Endothelial cell of umbilical vein (primary cell): ENCODE measurements around the gene TMEM119. TPM values are rescaled to one million over a fixed set of nuclear protein-coding genes. Genes with fewer than 3 reads are reported as not detected.

Source experiments
- BruUV-seq: library from RNA; stranded (reverse); fragments of 400-500 nt; replicated peaks from 2 replicates; lab custom pipeline; 2021; lab: Mats Ljungman, UMichigan
- CTCF ChIA-PET: fragments of 300-600, 350-600 bp; sonication (Branson Sonifier 250); formaldehyde crosslinking; loops from one replicate; lab custom pipeline; 2021; ENCODE audit warnings: antibody characterized with exemption, inconsistent platforms; lab: Charles Lee
- POLR2A ChIA-PET: fragments of 300-600, 350-600 bp; sonication (Branson Sonifier 250); formaldehyde crosslinking; loops from one replicate; lab custom pipeline; 2021; ENCODE audit warnings: antibody characterized with exemption, inconsistent platforms; lab: Charles Lee
- DNase-seq: peaks from one replicate; pipeline ENCODE4 v3.0.0-alpha.2; 2011; ENCODE audit warnings: low read depth, low spot score
- FAIRE-seq: peaks from 2 replicates; lab custom pipeline; 2011; peaks lifted over from hg19 to GRCh38; lab: Jason Lieb, UNC
- H2AFZ ChIP-seq: 2 replicates; pipeline ENCODE4 v1.6.0; 2012; ENCODE audit warnings: low read depth, low read length, control low read depth, inconsistent platforms
- H3K27ac ChIP-seq: 2 replicates; pipeline ENCODE4 v1.5.1; 2011; ENCODE audit warnings: low read depth, mild to moderate bottlenecking, control low read depth, low read length, moderate library complexity; ENCODE audit not compliant: insufficient read depth
- H3K27me3 ChIP-seq, 2 experiments: 2 replicates each; pipeline versions ENCODE4 v1.6.0 to v1.6.1; 2011; ENCODE audit warnings: low read length in 2 of 2, mixed read lengths in 1 of 2; ENCODE audit not compliant: control insufficient read depth in 2 of 2, insufficient read depth in 2 of 2
- H3K36me3 ChIP-seq, 2 experiments: 2 replicates in 1 of 2; 3 replicates in 1 of 2; pipeline ENCODE4 v1.5.1; 2011; ENCODE audit warnings: low read length in 2 of 2, mild to moderate bottlenecking in 1 of 2, moderate library complexity in 1 of 2; ENCODE audit not compliant: control insufficient read depth in 2 of 2, insufficient read depth in 2 of 2; ENCODE audit errors: extremely low read depth in 1 of 2
- H3K4me1 ChIP-seq: 3 replicates; pipeline ENCODE4 v1.5.1; 2011; ENCODE audit warnings: mild to moderate bottlenecking, low read length; ENCODE audit not compliant: control insufficient read depth, insufficient read depth; ENCODE audit errors: extremely low read depth
- H3K4me2 ChIP-seq: 2 replicates; pipeline ENCODE4 v1.6.1; 2011; ENCODE audit warnings: low read length, control low read depth, mixed read lengths; ENCODE audit not compliant: insufficient read depth
- H3K4me3 ChIP-seq, 3 experiments: fragments of 200-600 bp in 1 of 3; sonication (generic), shearing (Covaris generic) in 1 of 3; replicated peaks in 1 of 3; 2 replicates each; pipeline ENCODE4 v1.5.1; 2011 to 2016; ENCODE audit warnings: control low read depth in 3 of 3, low read length in 3 of 3, mild to moderate bottlenecking in 2 of 3, inconsistent platforms in 1 of 3, low read depth in 1 of 3, moderate library complexity in 1 of 3; ENCODE audit not compliant: insufficient read depth in 1 of 3
- H3K79me2 ChIP-seq: 2 replicates; pipeline ENCODE4 v1.6.0; 2012; ENCODE audit warnings: low read length, inconsistent platforms; ENCODE audit not compliant: control insufficient read depth, insufficient read depth
- H3K9ac ChIP-seq: replicated peaks from 2 replicates; pipeline ENCODE3; 2011; ENCODE audit warnings: low read length, control low read depth; ENCODE audit not compliant: insufficient read depth; ENCODE audit errors: extremely low read depth
- H3K9me1 ChIP-seq: replicated peaks from 3 replicates; pipeline ENCODE4 v1.6.0; 2011; ENCODE audit warnings: mild to moderate bottlenecking, low read length; ENCODE audit not compliant: control insufficient read depth, insufficient read depth; ENCODE audit errors: extremely low read depth
- H3K9me3 ChIP-seq: replicated peaks from 2 replicates; pipeline ENCODE4 v1.5.1; 2012; ENCODE audit warnings: low read length, inconsistent platforms; ENCODE audit not compliant: control insufficient read depth, insufficient read depth
- H4K20me1 ChIP-seq: replicated peaks from 2 replicates; pipeline ENCODE3; 2011; ENCODE audit warnings: mild to moderate bottlenecking, low read length; ENCODE audit not compliant: control insufficient read depth, insufficient read depth; ENCODE audit errors: extremely low read depth
- EZH2 ChIP-seq: IDR thresholded peaks from 2 replicates; pipeline ENCODE4 v1.6.1; 2012; ENCODE audit warnings: borderline replicate concordance, low read depth, mild to moderate bottlenecking, moderate library complexity, low read length, inconsistent platforms; ENCODE audit not compliant: severe bottlenecking
- FOS ChIP-seq: IDR thresholded peaks from 2 replicates; pipeline ENCODE4 v1.6.1; 2011; ENCODE audit warnings: mild to moderate bottlenecking, low read length, moderate library complexity, borderline replicate concordance; ENCODE audit not compliant: insufficient read depth
- GATA2 ChIP-seq: IDR thresholded peaks from 2 replicates; pipeline ENCODE4 v1.7.0; 2011; ENCODE audit warnings: low read depth, mild to moderate bottlenecking, moderate library complexity, mixed read lengths, low read length; ENCODE audit not compliant: insufficient read length, insufficient read depth
- JUN ChIP-seq: IDR thresholded peaks from 2 replicates; pipeline ENCODE4 v1.6.1; 2011; ENCODE audit warnings: borderline replicate concordance, low read depth; ENCODE audit not compliant: insufficient read length, insufficient read depth
- MYC ChIP-seq: IDR thresholded peaks from one replicate; pipeline ENCODE4 v1.6.1; 2011; ENCODE audit warnings: mild to moderate bottlenecking, low read depth, low read length
- POLR2A ChIP-seq: IDR thresholded peaks from 2 replicates; pipeline ENCODE4 v1.6.1; 2012; ENCODE audit warnings: low read depth, mild to moderate bottlenecking, control low read depth, low read length
- POLR2AphosphoS5 ChIP-seq: IDR thresholded peaks from 2 replicates; pipeline ENCODE4 v1.6.1; 2012; ENCODE audit warnings: low read depth, mild to moderate bottlenecking, control low read depth, low read length, moderate library complexity; ENCODE audit not compliant: insufficient read depth
- dilution Hi-C: fragments of 300-500 bp; cut with MboI; formaldehyde crosslinking; loops from one replicate; pipeline ENCODE4 v1.15.0; 2019; ENCODE audit warnings: low sequenced_read_pairs; ENCODE audit not compliant: extremely low pct_ligation_motif_present
- intact Hi-C: fragments of 100-400 bp; cut with micrococcal nuclease; formaldehyde crosslinking; loops from one replicate; pipeline ENCODE4 v1.10.0; 2022
- polyA plus RNA-seq, 4 experiments: library from polyadenylated mRNA; depleted of rRNA in 3 of 4; stranded (reverse) in 3 of 4; unstranded in 1 of 4; fragments of >200 nt; gene quantifications; 2 replicates each; pipeline versions ENCODE4 v1.2.1 to v1.2.3, GENCODE V29; 2011 to 2012; ENCODE audit warnings: missing spikeins in 1 of 4
- total RNA-seq: library from RNA; stranded (reverse); gene quantifications from 2 replicates; pipeline ENCODE4 v1.2.3, GENCODE V29; 2021
- TF ChIP-seq, protein P1 (sequence below): IDR thresholded peaks from 2 replicates; pipeline ENCODE4 v1.6.1; 2011; ENCODE audit not compliant: insufficient read depth, insufficient read length
- TF ChIP-seq, protein P2 (sequence below), 2 donors: IDR thresholded peaks; 1 replicate in 1 of 2; 2 replicates in 1 of 2; pipeline ENCODE4 v1.5.1; 2011; ENCODE audit warnings: low read length in 2 of 2, mild to moderate bottlenecking in 2 of 2, moderate library complexity in 2 of 2, control low read depth in 1 of 2, inconsistent platforms in 1 of 2, low read depth in 1 of 2; ENCODE audit not compliant: insufficient read depth in 1 of 2; ENCODE audit errors: extremely low read depth in 1 of 2

TMEM119 gene
- total and polyA plus RNA-seq, 2 donors (not counting 3 experiments of a cell fraction or from before 2014, with no cell fraction given), result not detected

GRCh38 chr12:108615918-108616317 is 18.0 kb upstream of the TMEM119 start:
- no peaks in the 10 kb centered on the region for H3K27me3 ChIP-seq
- H3K4me3 ChIP-seq, result no peak overlapping the region
- intact Hi-C loops, result loop anchor here (5.0 kb wide), 1 partner anchor 99 kb away; the partner anchor contains the start of gene FICD
- POLR2A ChIA-PET, result no interaction called here
- BruUV-seq, result no TSS peak
- no peak overlapping the region for H2AFZ ChIP-seq
- dilution Hi-C loops, result no loop called here
- H3K79me2 ChIP-seq, result no peaks in the 10 kb centered on the region
- no peaks in the 10 kb centered on the region for H4K20me1 ChIP-seq
- no peaks in the 10 kb centered on the region for H3K9me1 ChIP-seq
- no peaks in the 10 kb centered on the region for H3K36me3 ChIP-seq
- FAIRE-seq (no peak), DNase-seq (no peak)
- H3K4me1 ChIP-seq, result peaks cover 3% of the 10 kb centered on the region
- no peak overlapping the region for H3K27ac ChIP-seq
- H3K9ac ChIP-seq, result no peak overlapping the region
- no peak for TF ChIP-seq POLR2A
- no peak for TF ChIP-seq JUN
- TF ChIP-seq, protein P1, sequence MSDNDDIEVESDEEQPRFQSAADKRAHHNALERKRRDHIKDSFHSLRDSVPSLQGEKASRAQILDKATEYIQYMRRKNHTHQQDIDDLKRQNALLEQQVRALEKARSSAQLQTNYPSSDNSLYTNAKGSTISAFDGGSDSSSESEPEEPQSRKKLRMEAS, result no peak
- no peak for TF ChIP-seq POLR2AphosphoS5
- TF ChIP-seq FOS, result no peak
- no peak for TF ChIP-seq MYC
- TF ChIP-seq GATA2, result no peak
- no peak for TF ChIP-seq EZH2
- TF ChIP-seq, protein P2, sequence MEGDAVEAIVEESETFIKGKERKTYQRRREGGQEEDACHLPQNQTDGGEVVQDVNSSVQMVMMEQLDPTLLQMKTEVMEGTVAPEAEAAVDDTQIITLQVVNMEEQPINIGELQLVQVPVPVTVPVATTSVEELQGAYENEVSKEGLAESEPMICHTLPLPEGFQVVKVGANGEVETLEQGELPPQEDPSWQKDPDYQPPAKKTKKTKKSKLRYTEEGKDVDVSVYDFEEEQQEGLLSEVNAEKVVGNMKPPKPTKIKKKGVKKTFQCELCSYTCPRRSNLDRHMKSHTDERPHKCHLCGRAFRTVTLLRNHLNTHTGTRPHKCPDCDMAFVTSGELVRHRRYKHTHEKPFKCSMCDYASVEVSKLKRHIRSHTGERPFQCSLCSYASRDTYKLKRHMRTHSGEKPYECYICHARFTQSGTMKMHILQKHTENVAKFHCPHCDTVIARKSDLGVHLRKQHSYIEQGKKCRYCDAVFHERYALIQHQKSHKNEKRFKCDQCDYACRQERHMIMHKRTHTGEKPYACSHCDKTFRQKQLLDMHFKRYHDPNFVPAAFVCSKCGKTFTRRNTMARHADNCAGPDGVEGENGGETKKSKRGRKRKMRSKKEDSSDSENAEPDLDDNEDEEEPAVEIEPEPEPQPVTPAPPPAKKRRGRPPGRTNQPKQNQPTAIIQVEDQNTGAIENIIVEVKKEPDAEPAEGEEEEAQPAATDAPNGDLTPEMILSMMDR (IDR thresholded peaks at IDR 0.05; ENCODE audit: extremely low read depth in 1 of 2, insufficient read depth in 1 of 2, low read depth in 1 of 2, low read length in 2 of 2), result no peak
- CTCF ChIA-PET, result interaction anchor here (1.1 to 6.3 kb wide), 3 partner anchors 10 to 45 kb away, joined by 3 to 86 read pairs (median 3); no protein-coding TSS in a partner anchor
- H3K9me3 ChIP-seq, result no peaks in the 10 kb centered on the region
- H3K4me2 ChIP-seq, result no peak overlapping the region
